Measurements from ENCODE around the gene UQCRC1.

UQCRC1 gene

GRCh38 chr3:48587686-48588085 is 21.8 kb downstream of the UQCRC1 start:
- H3K4me1 ChIP-seq (ENCODE audit: control insufficient read depth, insufficient read depth, low read length), result no peaks in the 10 kb centered on the region
- H3K9ac ChIP-seq (ENCODE audit: low read depth, low read length), result no peak overlapping the region
- no peaks in the 10 kb centered on the region; the same call in 1 of the 2 replicates for H3K36me3 ChIP-seq (ENCODE audit: control insufficient read depth, insufficient read depth, low read length)
- H3K27me3 ChIP-seq (ENCODE audit: control insufficient read depth, insufficient read depth, low read length), result no peaks in the 10 kb centered on the region
- no peaks in the 10 kb centered on the region for H3K9me3 ChIP-seq (ENCODE audit: control insufficient read depth, insufficient read depth, low read length)
- H3K27ac ChIP-seq (ENCODE audit: low read depth, low read length), result no peak overlapping the region
- H3K4me3 ChIP-seq (ENCODE audit: low read depth, low read length), result no peak overlapping the region

DNA sequence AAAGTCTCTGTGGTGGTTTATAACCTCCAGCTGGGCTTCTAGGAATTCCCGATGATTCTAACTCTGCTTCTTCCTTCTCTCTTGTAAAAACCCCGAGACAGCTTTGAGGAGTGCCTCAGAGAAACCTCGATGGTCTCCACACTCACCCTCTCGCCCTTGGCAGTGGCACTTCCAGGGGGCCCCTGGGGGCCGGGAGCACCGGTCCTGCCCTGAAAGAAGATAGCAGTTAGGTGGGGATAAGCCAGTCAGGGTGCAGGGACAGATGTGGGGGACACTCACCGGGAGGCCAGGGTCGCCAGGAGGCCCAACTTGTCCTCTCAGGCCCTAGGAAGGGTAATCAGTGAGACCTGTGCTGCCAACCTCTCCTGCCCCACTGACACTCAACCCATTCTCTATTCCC is 24.0 kb downstream of the UQCRC1 start:
- no peaks in the 10 kb centered on the region; the same call in 1 of the 2 replicates for H3K36me3 ChIP-seq (ENCODE audit: control insufficient read depth, insufficient read depth, low read length)

GRCh38 chr3:48584836-48585235 is 24.6 kb downstream of the UQCRC1 start:
- H3K4me1 ChIP-seq (ENCODE audit: control insufficient read depth, insufficient read depth, low read length), result no peaks in the 10 kb centered on the region
- no peak overlapping the region for H3K9ac ChIP-seq (ENCODE audit: low read depth, low read length)
- H3K36me3 ChIP-seq (ENCODE audit: control insufficient read depth, insufficient read depth, low read length), result no peaks in the 10 kb centered on the region; the same call in 1 of the 2 replicates
- H3K27ac ChIP-seq (ENCODE audit: low read depth, low read length), result no peak overlapping the region
- H3K9me3 ChIP-seq (ENCODE audit: control insufficient read depth, insufficient read depth, low read length), result no peaks in the 10 kb centered on the region
- no peak overlapping the region for H3K4me3 ChIP-seq (ENCODE audit: low read depth, low read length)
- no peaks in the 10 kb centered on the region for H3K27me3 ChIP-seq (ENCODE audit: control insufficient read depth, insufficient read depth, low read length)

More for the DNA sequence above, 24.0 kb downstream of the UQCRC1 start:
- Histone ChIP-seq H3K27me3 (ENCODE audit: control insufficient read depth, insufficient read depth, low read length) (no peaks in the 10 kb centered on the region), H3K4me3 (ENCODE audit: low read depth, low read length) (no peak overlapping the region), H3K9me3 (ENCODE audit: control insufficient read depth, insufficient read depth, low read length) (no peaks in the 10 kb centered on the region), H3K4me1 (ENCODE audit: control insufficient read depth, insufficient read depth, low read length) (no peaks in the 10 kb centered on the region), H3K27ac (ENCODE audit: low read depth, low read length) (no peak overlapping the region), H3K9ac (ENCODE audit: low read depth, low read length) (no peak overlapping the region)

DNA sequence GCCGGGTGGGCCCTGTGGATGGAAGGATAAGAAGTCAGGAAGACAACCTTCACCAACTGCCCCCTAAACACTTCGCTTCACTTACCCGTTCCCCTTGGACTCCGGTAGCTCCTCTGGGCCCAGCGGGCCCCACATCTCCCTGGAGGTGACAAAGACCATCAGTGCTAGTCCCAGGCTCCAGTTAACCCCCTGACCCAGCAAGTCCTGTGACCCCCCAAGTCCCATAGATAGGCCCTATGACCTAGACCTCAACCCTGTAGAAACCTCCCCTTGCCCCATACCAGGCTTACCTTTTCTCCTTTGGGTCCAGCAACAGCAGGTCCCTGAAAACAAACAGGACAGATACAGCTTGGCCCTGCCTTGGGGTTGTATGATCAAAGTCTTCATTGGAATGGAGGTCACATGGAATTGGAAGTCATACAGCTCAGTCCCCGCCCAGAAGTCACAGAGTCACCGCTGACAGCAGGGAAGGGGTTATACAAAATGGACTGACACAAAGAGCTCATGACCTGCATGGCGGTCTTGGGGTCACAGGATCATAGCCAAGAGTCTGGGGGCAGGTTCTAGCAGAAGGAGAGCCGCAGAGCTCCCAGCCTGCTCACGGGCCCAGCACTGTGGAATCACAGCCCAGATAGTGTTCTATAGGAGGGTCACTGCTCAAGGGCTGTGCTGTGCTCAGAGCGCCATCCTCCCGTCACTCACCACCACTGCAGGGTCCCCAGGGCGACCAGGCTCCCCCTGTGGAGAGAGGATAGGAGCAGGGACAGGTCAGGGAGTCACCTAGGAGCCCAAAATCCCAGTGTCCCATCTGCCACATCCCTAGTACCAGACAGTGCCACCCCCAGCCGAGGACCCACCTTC is 27.6 kb downstream of the UQCRC1 start:
- Histone ChIP-seq H3K4me3 (ENCODE audit: low read depth, low read length) (no peak overlapping the region), H3K9ac (ENCODE audit: low read depth, low read length) (no peak overlapping the region), H3K4me1 (ENCODE audit: control insufficient read depth, insufficient read depth, low read length) (no peaks in the 10 kb centered on the region), H3K9me3 (ENCODE audit: control insufficient read depth, insufficient read depth, low read length) (no peaks in the 10 kb centered on the region), H3K27ac (ENCODE audit: low read depth, low read length) (no peak overlapping the region), H3K36me3 (ENCODE audit: control insufficient read depth, insufficient read depth, low read length) (peaks cover 12% of the 10 kb centered on the region), H3K27me3 (ENCODE audit: control insufficient read depth, insufficient read depth, low read length) (no peaks in the 10 kb centered on the region)

GRCh38 chr3:48576647-48577046 is 32.8 kb downstream of the UQCRC1 start:
- H3K9ac ChIP-seq (ENCODE audit: low read depth, low read length), result no peak overlapping the region
- H3K27ac ChIP-seq (ENCODE audit: low read depth, low read length), result no peak overlapping the region
- H3K36me3 ChIP-seq (ENCODE audit: control insufficient read depth, insufficient read depth, low read length), result peaks cover 12% of the 10 kb centered on the region; the same call in 1 of the 2 replicates

GRCh38 chr3:48575366-48575765 is 34.1 kb downstream of the UQCRC1 start:
- Histone ChIP-seq H3K36me3 (ENCODE audit: control insufficient read depth, insufficient read depth, low read length) (peaks cover 12% of the 10 kb centered on the region; the same call in 1 of the 2 replicates), H3K4me1 (ENCODE audit: control insufficient read depth, insufficient read depth, low read length) (no peaks in the 10 kb centered on the region), H3K4me3 (ENCODE audit: low read depth, low read length) (no peak overlapping the region), H3K27me3 (ENCODE audit: control insufficient read depth, insufficient read depth, low read length) (no peaks in the 10 kb centered on the region), H3K9ac (ENCODE audit: low read depth, low read length) (no peak overlapping the region), H3K9me3 (ENCODE audit: control insufficient read depth, insufficient read depth, low read length) (no peaks in the 10 kb centered on the region), H3K27ac (ENCODE audit: low read depth, low read length) (no peak overlapping the region)

More at GRCh38 chr3:48576647-48577046, 32.8 kb downstream of the UQCRC1 start:
- no peaks in the 10 kb centered on the region for H3K9me3 ChIP-seq (ENCODE audit: control insufficient read depth, insufficient read depth, low read length)
- H3K27me3 ChIP-seq (ENCODE audit: control insufficient read depth, insufficient read depth, low read length), result no peaks in the 10 kb centered on the region
- no peaks in the 10 kb centered on the region for H3K4me1 ChIP-seq (ENCODE audit: control insufficient read depth, insufficient read depth, low read length)
- H3K4me3 ChIP-seq (ENCODE audit: low read depth, low read length), result no peak overlapping the region

GRCh38 chr3:48573973-48574585 is 35.4 kb downstream of the UQCRC1 start:
- H3K9ac ChIP-seq (ENCODE audit: low read depth, low read length), result no peak overlapping the region
- H3K27ac ChIP-seq (ENCODE audit: low read depth, low read length), result no peak overlapping the region
- H3K4me3 ChIP-seq (ENCODE audit: low read depth, low read length), result no peak overlapping the region
- H3K36me3 ChIP-seq (ENCODE audit: control insufficient read depth, insufficient read depth, low read length), result peaks cover 8% of the 10 kb centered on the region; the same call in 1 of the 2 replicates
- no peaks in the 10 kb centered on the region for H3K9me3 ChIP-seq (ENCODE audit: control insufficient read depth, insufficient read depth, low read length)
- no peaks in the 10 kb centered on the region for H3K4me1 ChIP-seq (ENCODE audit: control insufficient read depth, insufficient read depth, low read length)
- H3K27me3 ChIP-seq (ENCODE audit: control insufficient read depth, insufficient read depth, low read length), result no peaks in the 10 kb centered on the region

- Histone ChIP-seq H3K4me1 (ENCODE audit: control insufficient read depth, insufficient read depth, low read length) (no peaks in the 10 kb centered on the region), H3K27ac (ENCODE audit: low read depth, low read length) (no peak overlapping the region), H3K4me3 (ENCODE audit: low read depth, low read length) (no peak overlapping the region), H3K9me3 (ENCODE audit: control insufficient read depth, insufficient read depth, low read length) (no peaks in the 10 kb centered on the region), H3K27me3 (ENCODE audit: control insufficient read depth, insufficient read depth, low read length) (no peaks in the 10 kb centered on the region), H3K36me3 (ENCODE audit: control insufficient read depth, insufficient read depth, low read length) (peaks cover 6% of the 10 kb centered on the region; the same call in 1 of the 2 replicates), H3K9ac (ENCODE audit: low read depth, low read length) (no peak overlapping the region)
Measured at GRCh38 chr3:48572517-48572916, 36.9 kb downstream of the UQCRC1 start.

- Histone ChIP-seq H3K9ac (ENCODE audit: low read depth, low read length) (no peak overlapping the region), H3K27ac (ENCODE audit: low read depth, low read length) (no peak overlapping the region), H3K27me3 (ENCODE audit: control insufficient read depth, insufficient read depth, low read length) (no peaks in the 10 kb centered on the region), H3K4me3 (ENCODE audit: low read depth, low read length) (no peak overlapping the region), H3K4me1 (ENCODE audit: control insufficient read depth, insufficient read depth, low read length) (no peaks in the 10 kb centered on the region), H3K9me3 (ENCODE audit: control insufficient read depth, insufficient read depth, low read length) (no peaks in the 10 kb centered on the region), H3K36me3 (ENCODE audit: control insufficient read depth, insufficient read depth, low read length) (peaks cover under 1% of the 10 kb centered on the region; the same call in 1 of the 2 replicates)
Measured at GRCh38 chr3:48571938-48572337, 37.5 kb downstream of the UQCRC1 start.

DNA sequence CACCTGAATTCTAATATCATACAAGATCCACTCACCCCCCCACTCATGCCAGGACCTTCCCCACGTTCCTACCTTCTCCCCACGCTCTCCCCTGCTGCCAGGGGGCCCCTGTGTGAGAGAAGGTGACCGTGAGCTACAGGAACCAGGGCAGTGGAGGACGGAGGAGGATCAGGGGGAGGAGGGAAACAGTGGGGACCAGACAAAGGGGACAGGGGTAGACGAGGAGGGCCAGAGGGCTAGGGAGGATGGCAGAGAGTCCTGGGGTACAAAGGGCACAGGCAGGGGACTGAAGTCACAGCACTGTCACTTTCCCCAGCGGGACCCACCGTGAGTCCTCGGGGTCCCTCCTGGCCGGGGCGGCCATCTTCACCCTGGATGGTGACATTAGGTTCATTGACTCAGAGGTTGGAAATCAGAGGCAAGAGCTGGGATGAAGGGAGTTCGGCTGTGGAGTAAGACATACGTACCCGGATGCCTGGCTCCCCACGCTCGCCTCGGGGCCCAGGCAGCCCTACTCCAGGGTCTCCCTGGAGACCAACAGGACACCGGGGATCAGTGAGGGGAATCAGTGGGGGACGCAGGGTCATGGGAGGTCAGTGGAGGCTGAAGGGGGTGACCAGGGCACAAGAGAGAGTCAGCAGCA is 39.5 kb downstream of the UQCRC1 start:
- Histone ChIP-seq H3K9me3 (ENCODE audit: control insufficient read depth, insufficient read depth, low read length) (no peaks in the 10 kb centered on the region), H3K9ac (ENCODE audit: low read depth, low read length) (no peak overlapping the region), H3K4me1 (ENCODE audit: control insufficient read depth, insufficient read depth, low read length) (no peaks in the 10 kb centered on the region), H3K27ac (ENCODE audit: low read depth, low read length) (no peak overlapping the region), H3K27me3 (ENCODE audit: control insufficient read depth, insufficient read depth, low read length) (no peaks in the 10 kb centered on the region), H3K36me3 (ENCODE audit: control insufficient read depth, insufficient read depth, low read length) (0 out of 2 replicates have a peak, but pooled peaks cover 4% of the 10 kb centered on the region), H3K4me3 (ENCODE audit: low read depth, low read length) (no peak overlapping the region)
